Kidney epithelial cell (primary cell): Measurements from ENCODE around the gene PLXNA2. TPM values are rescaled to one million over a fixed set of nuclear protein-coding genes. Genes with fewer than 3 reads are reported as not detected.

Experiments used
- DNase-seq: peaks from one replicate; pipeline ENCODE4 v3.0.0-alpha.2; 2010; ENCODE audit warnings: low read depth
- H3K27me3 ChIP-seq: 2 replicates; pipeline ENCODE4 v1.6.0; 2011; ENCODE audit warnings: low read length; ENCODE audit not compliant: control insufficient read depth, insufficient read depth
- H3K36me3 ChIP-seq: 2 replicates; pipeline ENCODE4 v1.5.1; 2011; ENCODE audit warnings: low read length; ENCODE audit not compliant: control insufficient read depth, insufficient read depth
- H3K4me3 ChIP-seq: 2 replicates; pipeline ENCODE4 v1.5.1; 2011; ENCODE audit warnings: low read depth, mild to moderate bottlenecking, control low read depth, low read length
- total RNA-seq: library from RNA; depleted of rRNA; stranded (reverse); fragments of >200 nt; gene quantifications from 2 replicates; pipeline ENCODE4 v1.2.3, GENCODE V29; 2015
- TF ChIP-seq, protein P1 (sequence below): IDR thresholded peaks from 2 replicates; pipeline ENCODE4 v1.5.1; 2011; ENCODE audit warnings: mild to moderate bottlenecking, moderate library complexity, low read length, control low read depth, inconsistent platforms; ENCODE audit not compliant: insufficient read depth, poor library complexity, severe bottlenecking

The PLXNA2 gene
- total RNA-seq, 1 donor from 2014 or later, result 6.9 TPM

DNA sequence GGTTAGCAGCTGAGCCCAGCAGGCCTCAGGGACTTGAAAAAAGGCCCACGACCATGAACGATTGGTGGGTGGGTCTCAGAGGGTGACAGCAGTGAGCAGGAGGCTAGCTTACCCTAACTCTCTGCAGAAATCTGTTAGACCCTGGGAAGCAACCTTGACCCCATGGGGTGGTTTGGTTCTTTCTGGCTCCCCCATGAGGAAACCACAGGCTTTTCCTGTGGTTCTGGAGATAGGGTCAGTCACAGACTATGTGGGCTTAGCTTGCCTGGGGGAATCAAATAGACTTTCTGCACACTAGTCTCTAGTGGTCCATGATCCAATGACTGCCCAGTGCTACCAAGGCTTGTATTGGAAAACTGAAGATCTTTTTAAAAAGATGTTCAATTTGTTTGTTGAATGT is 118.1 kb downstream of the PLXNA2 start:
- H3K27me3 ChIP-seq, result no peaks in the 10 kb centered on the region
- H3K36me3 ChIP-seq, result no peaks in the 10 kb centered on the region
- no peak overlapping the region for H3K4me3 ChIP-seq
- TF ChIP-seq, protein P1, sequence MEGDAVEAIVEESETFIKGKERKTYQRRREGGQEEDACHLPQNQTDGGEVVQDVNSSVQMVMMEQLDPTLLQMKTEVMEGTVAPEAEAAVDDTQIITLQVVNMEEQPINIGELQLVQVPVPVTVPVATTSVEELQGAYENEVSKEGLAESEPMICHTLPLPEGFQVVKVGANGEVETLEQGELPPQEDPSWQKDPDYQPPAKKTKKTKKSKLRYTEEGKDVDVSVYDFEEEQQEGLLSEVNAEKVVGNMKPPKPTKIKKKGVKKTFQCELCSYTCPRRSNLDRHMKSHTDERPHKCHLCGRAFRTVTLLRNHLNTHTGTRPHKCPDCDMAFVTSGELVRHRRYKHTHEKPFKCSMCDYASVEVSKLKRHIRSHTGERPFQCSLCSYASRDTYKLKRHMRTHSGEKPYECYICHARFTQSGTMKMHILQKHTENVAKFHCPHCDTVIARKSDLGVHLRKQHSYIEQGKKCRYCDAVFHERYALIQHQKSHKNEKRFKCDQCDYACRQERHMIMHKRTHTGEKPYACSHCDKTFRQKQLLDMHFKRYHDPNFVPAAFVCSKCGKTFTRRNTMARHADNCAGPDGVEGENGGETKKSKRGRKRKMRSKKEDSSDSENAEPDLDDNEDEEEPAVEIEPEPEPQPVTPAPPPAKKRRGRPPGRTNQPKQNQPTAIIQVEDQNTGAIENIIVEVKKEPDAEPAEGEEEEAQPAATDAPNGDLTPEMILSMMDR, result no peak
- DNase-seq, result no peak

DNA sequence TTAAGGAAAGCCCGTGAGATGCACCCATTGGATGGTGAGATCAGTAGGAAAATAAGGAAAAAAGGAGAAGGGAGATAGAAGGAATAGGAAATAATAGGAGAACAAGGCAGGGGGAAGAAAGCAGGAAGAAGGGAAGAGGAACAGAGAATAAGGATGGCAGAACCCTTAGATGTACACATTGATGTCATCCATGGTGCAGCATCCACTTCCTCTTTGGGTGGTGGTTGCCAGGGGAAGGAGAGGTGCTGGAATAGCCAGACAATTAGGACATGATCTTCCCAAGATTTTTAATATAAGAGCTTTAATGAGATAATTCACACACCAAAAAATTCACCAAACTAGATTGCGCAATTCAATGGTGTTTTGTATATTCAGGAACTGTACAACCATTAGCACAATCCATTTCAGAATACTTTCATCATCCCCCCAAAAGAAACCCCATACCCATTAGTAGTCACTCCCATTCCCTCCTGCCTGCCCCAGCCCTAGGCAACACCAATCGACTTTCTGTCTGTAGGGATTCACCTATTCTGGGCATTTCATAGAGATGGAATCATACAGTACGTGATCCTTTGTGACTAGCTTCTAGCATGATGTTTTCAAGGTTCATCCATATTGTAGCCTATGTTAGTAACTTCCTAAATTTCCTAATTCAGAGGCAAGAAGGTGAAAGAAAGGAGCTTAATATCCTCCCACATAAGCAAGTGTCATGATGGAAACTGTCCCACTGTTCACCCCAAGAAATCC is 121.4 kb downstream of the PLXNA2 start:
- Histone ChIP-seq H3K36me3 (no peaks in the 10 kb centered on the region), H3K27me3 (no peaks in the 10 kb centered on the region), H3K4me3 (no peak overlapping the region)
- TF ChIP-seq, protein P1, result no peak
- DNase-seq, result no peak

DNA sequence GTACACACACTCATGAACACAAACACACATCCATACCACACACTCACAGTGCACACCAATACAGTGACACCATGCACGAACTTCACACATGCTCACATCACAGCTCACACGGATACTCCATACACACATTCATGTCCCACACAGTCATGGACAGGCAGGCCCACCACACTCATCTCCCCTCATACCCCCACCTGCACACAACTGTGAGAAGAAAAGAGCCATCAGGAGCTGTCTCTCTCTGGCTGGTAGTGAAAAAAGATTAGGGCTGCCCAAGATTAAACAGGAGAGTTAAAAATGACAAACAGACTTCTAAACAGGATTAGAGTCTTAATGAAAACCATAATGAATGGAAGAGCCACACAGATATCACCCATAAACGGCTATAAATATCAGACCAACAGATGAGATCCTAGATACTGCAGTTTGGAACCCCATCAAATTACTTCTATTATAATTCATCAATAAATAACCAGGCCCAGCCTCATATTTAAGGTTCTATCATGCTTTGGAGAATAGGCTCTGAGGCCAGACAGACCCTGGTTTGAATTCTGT is 122.3 kb downstream of the PLXNA2 start:
- TF ChIP-seq, protein P1, result no peak
- no peak for DNase-seq
- Histone ChIP-seq H3K36me3 (no peaks in the 10 kb centered on the region), H3K4me3 (no peak overlapping the region), H3K27me3 (no peaks in the 10 kb centered on the region)

DNA sequence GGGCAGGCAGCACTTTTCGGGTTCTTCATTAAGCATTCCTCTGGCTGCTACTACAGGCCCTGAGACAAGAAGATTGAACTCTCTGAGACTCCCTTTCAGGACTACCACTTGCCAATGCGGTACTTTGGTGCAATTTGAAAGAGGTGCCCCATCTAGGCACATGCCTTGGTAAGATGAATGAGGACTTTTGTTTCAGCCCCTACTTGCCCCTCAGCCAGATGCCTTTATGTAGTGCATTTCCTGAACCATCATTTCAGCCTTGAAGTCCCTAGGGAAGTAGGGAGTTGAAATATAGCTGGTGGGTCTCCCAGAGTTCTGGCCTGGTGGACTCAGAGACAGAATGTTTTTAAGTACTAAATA is 123.8 kb downstream of the PLXNA2 start:
- no peak for DNase-seq
- no peak overlapping the region for H3K4me3 ChIP-seq
- TF ChIP-seq, protein P1, result no peak
- H3K27me3 ChIP-seq, result no peaks in the 10 kb centered on the region
- no peaks in the 10 kb centered on the region for H3K36me3 ChIP-seq

DNA sequence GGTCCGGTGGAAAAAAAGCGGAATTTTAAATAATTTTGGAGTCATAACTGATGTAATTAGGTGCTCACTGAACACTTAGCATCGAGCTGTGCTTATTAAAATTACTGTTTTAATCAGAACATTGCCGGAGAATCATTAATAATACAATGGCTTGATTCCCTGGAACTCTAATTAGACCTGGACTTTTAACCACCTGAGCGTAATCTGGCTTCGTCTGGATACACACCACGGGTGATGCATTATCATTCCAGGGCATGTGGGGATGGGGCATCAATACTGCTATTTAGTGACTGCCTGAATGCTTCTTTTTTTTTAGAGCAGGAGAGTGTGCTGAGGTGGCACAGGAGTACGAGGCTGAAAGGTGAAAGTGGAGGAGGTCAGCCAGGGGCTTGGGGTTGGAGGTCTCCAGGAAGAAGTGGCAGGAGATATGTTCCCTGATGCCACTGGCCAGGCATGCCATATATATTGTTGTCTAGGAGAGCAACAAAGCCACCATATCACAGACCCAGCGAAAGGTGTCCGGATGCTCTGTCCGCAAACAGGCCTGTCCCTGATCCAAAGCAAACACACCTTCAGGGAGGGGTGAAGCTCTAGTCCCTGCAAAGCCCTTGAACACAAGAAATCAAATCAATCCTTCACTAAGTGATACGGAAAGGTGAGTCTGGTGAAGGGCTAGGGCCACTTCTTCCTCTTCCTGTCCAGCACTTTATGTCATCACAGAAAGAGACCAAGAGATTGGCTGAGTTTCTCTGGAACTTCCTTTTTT is 125.2 kb downstream of the PLXNA2 start:
- DNase-seq, result no peak
- Histone ChIP-seq H3K27me3 (no peaks in the 10 kb centered on the region), H3K4me3 (no peak overlapping the region), H3K36me3 (no peaks in the 10 kb centered on the region)
- TF ChIP-seq, protein P1, result no peak
